ENCODE results near the gene TSEN15.

DNA sequence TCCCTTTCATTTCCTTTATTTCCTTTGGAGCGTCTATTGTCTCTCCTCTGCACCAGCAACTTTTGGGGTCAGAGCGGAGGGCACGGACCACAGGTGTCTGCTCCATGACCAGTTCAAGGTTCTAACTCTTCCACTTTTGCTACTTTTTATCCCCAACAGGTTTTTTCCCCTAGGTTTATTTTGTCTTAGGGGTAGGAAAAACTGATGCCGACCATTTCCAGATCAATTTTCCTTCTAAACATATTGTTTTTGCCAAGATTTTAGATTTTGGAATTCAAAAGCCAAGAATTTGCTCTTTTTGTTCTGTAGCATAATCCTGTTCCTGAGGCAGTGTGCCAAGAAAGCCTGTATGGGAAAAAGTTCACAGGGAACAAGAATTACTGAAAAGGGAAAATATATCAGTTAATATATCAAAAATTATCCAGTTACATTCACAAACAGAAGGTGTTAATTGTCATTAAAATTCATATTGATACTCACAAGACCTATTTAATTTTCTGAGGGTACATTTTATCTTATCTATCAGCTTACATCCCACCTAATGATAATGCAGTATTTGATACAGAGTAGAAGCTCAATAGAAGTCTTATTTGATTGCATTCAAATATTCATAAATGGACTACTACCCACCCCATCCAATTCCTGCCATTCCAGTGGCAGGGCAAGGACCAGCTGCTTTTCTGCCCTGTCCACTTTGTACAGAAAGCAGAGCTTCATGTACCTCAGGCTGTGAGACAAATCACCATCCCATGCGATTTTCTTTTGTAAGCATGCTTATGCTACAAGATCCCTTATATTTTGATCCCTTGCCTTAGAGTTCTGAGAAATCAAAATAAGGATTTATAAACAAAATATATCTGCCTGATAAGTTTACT is 31.2 kb downstream of the TSEN15 start:
- TF ChIP-seq SUZ12 (IDR thresholded peaks at IDR 0.05; ENCODE audit: unreplicated experiment) (no peak), MXI1 (IDR thresholded peaks at IDR 0.05; ENCODE audit: low read depth, low read length) (no peak), POLR2A (IDR thresholded peaks at IDR 0.05; ENCODE audit: low read depth, low read length) (no peak), EZH2 (IDR thresholded peaks at IDR 0.05; ENCODE audit: borderline replicate concordance, control insufficient read depth, low read depth, low read length) (no peak)
